Measurements from ENCODE around the gene ZNF518A.

GRCh38 chr10:96170230-96170629, 40.1 kb downstream of the ZNF518A start:
- TF ChIP-seq POLR2AphosphoS5 (IDR thresholded peaks at IDR 0.05) (no peak), CTCF (IDR thresholded peaks at IDR 0.05) (no peak)

All from stomach (tissue), 4 donors.